HG03139 (cell line): ENCODE data around the gene MSI2.

Experiments
- ATAC-seq: cut with Tn5 transposase; IDR thresholded peaks from one replicate; pipeline ENCODE4 v1.9.1; 2021; ENCODE audit not compliant: unreplicated experiment

MSI2 gene

GRCh38 chr17:57387575-57387974 is 131.3 kb downstream of the MSI2 start:
- ATAC-seq = no peak

DNA sequence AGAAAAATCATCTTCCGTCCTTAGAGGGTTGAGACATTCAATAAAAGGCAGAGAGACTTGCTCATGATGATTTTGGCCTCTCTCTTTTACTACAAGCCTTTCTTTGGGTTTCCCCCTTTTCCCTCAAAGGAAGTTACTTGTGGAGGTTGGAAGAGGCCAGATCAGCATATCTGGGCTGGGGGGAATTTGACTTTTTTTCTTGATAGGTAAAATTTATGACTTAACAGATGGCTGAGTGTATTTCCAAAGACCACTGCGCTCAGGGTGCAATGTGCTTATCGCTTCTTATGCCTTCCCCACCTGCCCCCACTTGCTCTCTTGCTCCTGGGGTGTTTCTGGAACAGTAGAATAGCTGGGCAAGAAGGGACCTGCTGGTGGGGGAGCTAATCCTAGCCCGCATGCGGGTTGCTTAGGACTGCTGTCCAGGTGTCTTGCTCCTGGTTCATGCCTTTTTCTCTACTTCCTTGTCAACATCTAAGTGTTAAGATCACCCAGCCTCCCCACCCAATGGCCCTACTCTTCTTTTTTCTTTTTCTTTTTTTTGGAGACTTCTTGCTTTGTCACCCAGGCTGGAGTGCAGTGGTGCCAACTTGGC is 131.9 kb downstream of the MSI2 start:
- ATAC-seq = no peak

- no peak for ATAC-seq
Observed at GRCh38 chr17:57389473-57389872, 133.2 kb downstream of the MSI2 start.

DNA sequence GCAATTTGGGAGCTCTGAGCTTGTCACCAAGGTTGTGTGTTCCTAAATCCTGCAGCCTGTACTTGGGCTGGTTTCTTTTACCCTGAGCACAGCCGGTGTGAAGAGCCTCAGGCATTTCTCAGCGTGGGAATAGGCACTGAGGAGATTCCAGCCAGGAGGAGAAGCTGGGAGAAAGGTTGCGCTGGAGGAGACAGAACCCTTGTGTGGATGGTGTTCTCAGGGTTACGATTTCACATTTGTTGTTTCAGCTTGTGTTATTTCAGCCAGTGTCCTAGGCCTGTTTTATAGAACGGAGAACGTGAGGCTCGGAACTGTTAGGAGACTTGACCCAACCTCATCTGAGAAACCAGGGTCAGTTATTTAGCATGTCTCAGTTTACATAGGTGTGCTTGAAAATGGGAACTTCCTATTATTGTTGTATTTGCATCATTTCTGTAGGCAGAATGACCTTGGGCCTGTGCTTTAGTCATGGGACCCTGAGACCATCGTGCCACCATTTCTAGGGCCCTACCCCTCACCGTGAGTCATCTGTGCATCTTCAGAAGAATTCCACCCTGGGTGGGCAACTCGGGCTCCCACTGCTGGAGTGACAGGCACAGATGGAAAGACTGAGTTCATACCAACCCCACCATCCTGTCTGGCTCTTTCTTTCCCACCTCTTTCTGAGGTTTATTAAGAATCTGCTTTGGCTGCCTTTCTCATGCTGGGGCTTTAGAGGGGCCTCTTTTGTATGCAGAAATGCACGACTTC is 134.9 kb downstream of the MSI2 start:
- ATAC-seq = no peak

- no peak for ATAC-seq
Observed at GRCh38 chr17:57391857-57392471, 135.6 kb downstream of the MSI2 start.

DNA sequence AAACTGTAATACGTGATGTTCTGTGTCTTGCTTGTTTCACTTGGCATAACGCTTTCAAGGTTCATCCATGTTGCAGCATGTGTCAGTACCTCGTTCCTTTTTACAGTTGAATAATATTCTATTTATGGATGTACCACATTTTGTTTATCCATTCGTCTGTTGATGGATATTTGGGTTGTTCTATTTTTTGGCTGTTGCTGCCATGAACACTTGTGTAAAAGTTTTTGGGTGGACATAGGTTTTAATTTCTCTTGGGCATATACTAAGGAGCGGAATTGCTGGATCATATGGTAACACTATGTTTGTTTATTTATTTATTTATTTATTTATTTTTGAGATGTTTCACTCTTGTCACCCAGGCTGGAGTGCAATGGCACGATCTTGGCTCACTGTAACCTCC is 137.0 kb downstream of the MSI2 start:
- ATAC-seq = no peak

GRCh38 chr17:57394375-57394774 is 138.1 kb downstream of the MSI2 start:
- ATAC-seq = no peak

DNA sequence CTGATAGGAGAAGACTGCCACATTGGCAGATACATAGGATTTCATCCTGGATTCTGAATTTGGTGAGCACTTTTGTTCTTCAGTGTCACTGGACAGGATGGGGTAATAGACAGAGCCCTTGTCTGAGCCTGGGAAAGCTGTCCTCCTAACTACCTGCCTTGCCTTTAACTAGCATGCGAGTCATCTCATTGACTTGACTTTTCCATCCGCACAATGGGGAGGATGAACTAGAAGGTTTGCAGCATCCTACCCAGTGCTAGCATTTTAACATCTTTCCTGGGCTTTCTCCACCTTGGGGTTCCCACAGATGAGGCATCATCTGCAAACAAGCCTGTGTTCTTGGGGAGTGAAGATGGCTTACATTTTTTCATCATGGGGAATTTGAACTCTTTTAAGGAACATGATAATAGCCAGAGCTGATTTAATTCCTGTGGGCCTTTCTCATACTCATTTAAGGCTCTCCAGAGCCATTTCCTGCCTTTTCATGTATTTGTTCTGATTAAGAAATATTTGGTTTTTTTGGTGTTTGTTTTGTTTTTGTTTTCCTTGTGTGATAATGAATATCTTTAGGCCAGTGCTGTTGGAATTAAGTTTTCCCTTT is 139.5 kb downstream of the MSI2 start:
- ATAC-seq = no peak

DNA sequence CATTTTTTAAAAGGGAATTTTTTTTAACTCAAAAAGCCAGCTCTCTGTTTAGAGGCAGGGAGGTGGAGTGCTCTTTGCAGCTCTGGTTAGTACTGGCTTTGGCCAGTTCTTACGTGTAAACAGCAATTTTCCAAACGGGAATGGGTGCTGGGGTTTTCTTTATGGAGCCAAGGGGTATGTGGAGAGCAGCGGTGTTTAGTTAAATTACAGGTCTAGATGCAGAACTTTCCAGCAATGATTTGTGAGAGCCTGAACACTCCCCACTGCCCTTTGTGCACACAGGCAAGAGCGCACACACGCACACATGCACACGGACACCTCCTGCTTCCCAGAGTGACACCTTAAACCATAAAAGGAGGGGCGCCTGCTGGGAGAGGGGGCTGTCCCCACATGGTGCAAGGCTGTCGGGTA is 140.2 kb downstream of the MSI2 start:
- ATAC-seq = no peak

DNA sequence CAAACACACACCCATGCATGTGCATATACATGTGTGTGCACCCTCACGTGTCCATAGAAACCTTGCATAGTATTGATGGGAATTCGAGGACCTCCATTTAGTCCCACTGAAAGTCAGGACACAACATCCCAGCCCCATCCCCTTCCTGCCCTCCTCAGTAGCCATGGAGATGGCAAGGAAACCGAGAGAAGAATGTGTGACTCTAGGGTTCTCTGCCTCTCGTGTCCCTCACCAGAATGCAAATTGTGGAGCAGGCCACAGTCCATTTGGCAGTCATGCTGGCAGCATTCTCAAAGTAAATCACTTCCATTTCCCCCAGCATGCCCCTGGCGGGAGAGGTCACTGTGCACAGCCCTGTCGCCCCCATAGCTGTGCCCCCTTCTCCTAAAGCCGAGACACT is 141.1 kb downstream of the MSI2 start:
- ATAC-seq = no peak

DNA sequence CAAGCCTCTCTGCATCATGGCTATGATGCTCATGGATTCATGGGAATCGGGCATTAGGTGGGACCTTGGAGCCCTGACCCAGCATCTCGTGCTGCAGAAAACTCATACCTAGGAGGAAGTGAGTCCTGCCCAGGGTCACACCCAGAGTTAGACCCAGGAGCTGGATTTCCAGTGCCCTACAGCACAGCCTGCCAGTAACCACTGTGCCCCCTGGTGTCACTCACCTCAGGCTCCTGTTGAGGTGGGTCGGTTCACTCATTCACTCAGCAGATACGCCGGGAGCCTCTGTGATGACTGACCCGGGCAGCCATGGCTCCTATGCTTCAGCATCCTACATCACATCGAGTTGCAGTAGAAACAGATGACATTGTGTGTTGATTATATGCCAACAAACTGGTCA is 143.4 kb downstream of the MSI2 start:
- no peak for ATAC-seq

DNA sequence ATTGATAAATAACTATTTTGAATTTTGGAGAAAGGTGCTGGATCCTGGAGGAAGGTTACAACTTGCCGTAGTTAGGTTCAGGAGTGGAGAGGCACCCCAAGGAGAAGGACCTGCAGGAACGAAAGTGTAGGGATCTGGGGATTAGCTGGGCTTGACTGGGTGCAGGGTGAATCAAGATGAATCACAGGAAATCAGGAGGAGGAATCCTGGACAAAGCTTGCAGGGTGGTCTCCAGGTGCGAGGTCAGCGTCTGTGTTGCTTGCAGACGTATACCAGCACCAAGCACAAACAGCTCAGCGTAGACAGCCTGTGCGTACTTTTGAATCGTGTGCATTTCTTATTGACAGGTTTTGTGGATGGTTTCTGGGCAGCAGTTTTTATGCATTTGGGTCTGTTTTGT is 144.3 kb downstream of the MSI2 start:
- no peak for ATAC-seq

DNA sequence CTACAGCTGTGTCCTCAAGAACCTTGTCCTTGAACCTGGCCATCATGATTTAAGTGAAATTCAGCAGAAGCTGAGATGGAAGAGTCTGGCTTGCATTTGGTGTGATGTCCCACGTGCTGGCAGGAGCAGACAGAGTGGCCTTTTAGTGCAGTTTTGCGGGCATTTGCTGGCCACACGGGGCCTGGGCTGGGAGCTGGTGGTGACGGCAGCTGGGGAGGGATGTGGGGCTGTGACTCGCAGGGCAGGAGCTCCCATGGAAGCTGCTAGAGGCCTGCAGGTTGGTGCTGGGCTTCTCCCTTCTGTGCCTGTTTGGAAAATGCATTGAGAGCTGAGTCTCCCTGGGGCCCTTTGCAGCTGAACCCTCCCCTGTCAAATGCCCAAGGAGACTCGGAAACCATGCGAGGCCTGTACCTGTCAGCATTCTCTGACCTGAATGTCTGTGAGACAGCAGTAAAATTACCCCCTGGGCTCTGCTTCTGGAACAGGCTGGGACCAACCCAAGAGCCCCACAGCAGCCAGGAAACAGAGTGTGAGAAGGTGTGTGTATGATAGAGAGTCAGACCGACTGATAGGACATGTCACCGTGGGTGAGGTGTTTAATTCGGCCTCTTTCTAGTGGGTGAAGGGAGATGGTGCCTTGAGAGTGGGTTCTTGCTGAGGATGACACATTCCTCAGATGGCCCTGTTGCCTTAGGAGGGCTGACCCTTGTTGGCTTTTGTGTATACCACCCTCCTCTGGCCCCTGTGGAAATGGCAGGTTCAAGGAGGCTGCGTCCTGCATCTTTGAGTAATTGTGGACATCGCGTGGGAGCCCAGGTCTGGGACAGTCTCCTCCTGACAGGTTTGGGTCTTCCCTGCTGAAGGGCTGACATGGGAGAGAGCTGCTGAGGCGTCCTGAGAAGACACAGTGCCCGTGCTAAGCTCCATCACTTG is 145.5 kb downstream of the MSI2 start:
- no peak for ATAC-seq

DNA sequence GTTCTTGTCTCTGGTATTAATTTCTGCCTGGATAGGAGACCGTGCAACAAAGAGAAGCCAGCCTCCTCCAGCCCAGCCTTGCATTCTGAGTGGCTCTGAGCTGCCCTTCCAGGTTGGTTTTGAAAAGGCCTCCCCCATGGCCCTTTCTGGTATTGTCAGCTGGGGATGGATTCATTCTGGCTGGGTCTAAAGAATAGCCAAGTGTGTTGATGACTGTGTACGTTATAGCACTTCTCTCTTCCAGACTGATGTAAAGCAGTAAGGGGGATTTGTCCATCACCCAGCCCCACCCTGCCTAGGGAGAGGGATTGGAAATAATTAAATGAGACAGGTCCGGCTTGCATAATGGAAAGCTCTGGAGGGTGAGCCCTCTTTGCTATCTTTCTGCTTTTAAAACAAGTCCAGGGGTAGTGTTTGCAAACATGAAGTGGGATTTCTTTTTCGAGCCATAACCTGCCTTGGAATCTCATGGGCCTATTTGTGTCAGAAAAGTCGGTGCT is 146.4 kb downstream of the MSI2 start:
- ATAC-seq = no peak

GRCh38 chr17:57403236-57403635 is 146.9 kb downstream of the MSI2 start:
- no peak for ATAC-seq

GRCh38 chr17:57404073-57404472 is 147.8 kb downstream of the MSI2 start:
- ATAC-seq = no peak

DNA sequence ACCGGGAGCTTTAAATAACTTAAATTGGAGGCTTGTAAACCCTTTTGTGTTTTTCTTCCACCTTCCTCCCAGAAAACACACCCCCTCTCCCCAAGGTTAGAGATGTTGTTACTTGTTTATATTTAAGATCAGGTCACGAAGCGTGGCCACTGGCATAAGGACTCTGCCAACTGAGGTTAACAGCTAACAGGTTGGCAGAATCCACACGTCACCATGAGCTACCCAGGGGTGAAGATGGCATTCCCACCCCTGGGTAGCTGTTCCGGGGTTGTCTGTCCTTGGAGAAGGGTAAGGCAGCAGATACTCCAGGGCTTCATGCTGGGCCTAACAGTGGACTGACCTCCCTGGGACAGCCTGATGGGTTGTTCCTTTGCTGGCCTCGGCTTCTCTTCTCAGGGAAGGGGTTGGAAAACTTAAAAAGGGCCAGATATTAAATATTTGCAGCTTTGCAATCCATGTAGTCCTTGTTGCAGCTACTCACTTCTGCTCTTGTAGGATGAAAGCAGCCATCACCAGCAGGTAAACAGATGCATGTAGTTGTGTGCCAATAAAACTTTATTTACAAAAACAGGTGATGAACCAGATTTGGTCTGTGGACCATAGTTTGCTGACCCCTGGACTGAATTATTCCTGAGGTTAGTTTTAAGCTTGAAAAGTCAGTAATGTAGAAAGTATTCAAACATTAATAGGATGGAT is 148.6 kb downstream of the MSI2 start:
- no peak for ATAC-seq

GRCh38 chr17:57405491-57406072 is 149.3 kb downstream of the MSI2 start:
- ATAC-seq = no peak

- ATAC-seq = no peak
Observed at GRCh38 chr17:57406131-57406980, 150.0 kb downstream of the MSI2 start.
